Smooth muscle cell (in vitro differentiated cells): ENCODE measurements around the gene VIT. TPM values are rescaled to one million over a fixed set of nuclear protein-coding genes. Genes with fewer than 3 reads are reported as not detected.

Experiments
- DNase-seq: peaks from one replicate; lab custom pipeline; 2025; ENCODE audit not compliant: unreplicated experiment; lab: John Stamatoyannopoulos, UW
- H2AFZ ChIP-seq: fragments of 200-600 bp; sonication (generic); 2 replicates; pipeline ENCODE4 v1.6.0; 2016; ENCODE audit warnings: antibody characterized with exemption, low read depth, mild to moderate bottlenecking
- H3F3A ChIP-seq: fragments of 200-600 bp; sonication (generic); 2 replicates; pipeline ENCODE4 v1.6.0; 2017; ENCODE audit warnings: antibody characterized with exemption, low read depth
- H3K27ac ChIP-seq: fragments of 200-600 bp; sonication (generic); 2 replicates; pipeline ENCODE4 v1.5.1; 2016; ENCODE audit warnings: low read depth, mild to moderate bottlenecking
- H3K27me3 ChIP-seq: fragments of 200-600 bp; sonication (generic); 2 replicates; pipeline ENCODE4 v1.6.1; 2016; ENCODE audit warnings: low read depth, mild to moderate bottlenecking
- H3K36me3 ChIP-seq: fragments of 200-600 bp; sonication (generic); 2 replicates; pipeline ENCODE4 v1.5.1; 2016; ENCODE audit warnings: low read depth
- H3K4me1 ChIP-seq: fragments of 200-600 bp; sonication (generic); 2 replicates; pipeline ENCODE4 v1.5.1; 2016; ENCODE audit warnings: low read depth
- H3K4me2 ChIP-seq: fragments of 200-600 bp; sonication (generic); 2 replicates; pipeline ENCODE4 v1.6.0; 2016; ENCODE audit warnings: mild to moderate bottlenecking
- H3K4me3 ChIP-seq: fragments of 200-600 bp; sonication (generic); 2 replicates; pipeline ENCODE4 v1.5.1; 2016; ENCODE audit warnings: mild to moderate bottlenecking
- H3K79me2 ChIP-seq: fragments of 200-600 bp; sonication (generic); 2 replicates; pipeline ENCODE4 v1.6.0; 2016; ENCODE audit warnings: low read depth, mild to moderate bottlenecking
- H3K9ac ChIP-seq: fragments of 200-600 bp; sonication (generic); 2 replicates; pipeline ENCODE4 v1.6.0; 2016; ENCODE audit warnings: low read depth
- H3K9me3 ChIP-seq: fragments of 200-600 bp; sonication (generic); replicated peaks from 2 replicates; pipeline ENCODE4 v1.5.1; 2016; ENCODE audit warnings: low read depth
- H4K20me1 ChIP-seq: fragments of 200-600 bp; sonication (generic); 2 replicates; pipeline ENCODE4 v1.6.0; 2016; ENCODE audit warnings: low read depth
- WGBS: methylation state at CpG from one replicate; pipeline ENCODE4 v1.1.7; 2016; ENCODE audit warnings: low lambda C conversion rate; 5-methylcytosine and 5-hydroxymethylcytosine counted together
- polyA plus RNA-seq: library from polyadenylated mRNA; unstranded; fragments of >200 nt; fragmentation: Nextera tagmentation; extraction: Ambion mirVana; gene quantifications from 2 replicates; pipeline ENCODE4 v1.2.1, GENCODE V29; 2016
- total RNA-seq: library from RNA; depleted of rRNA; stranded (reverse); fragments of >200 nt; gene quantifications from 2 replicates; pipeline ENCODE4 v1.2.3, GENCODE V29; 2014
- TF ChIP-seq, protein P1 (sequence below): fragments of 200-600 bp; sonication (generic); IDR thresholded peaks from 2 replicates; pipeline ENCODE4 v1.5.1; 2017; ENCODE audit warnings: borderline replicate concordance, mild to moderate bottlenecking, antibody characterized with exemption; ENCODE audit not compliant: insufficient read depth, poor library complexity, severe bottlenecking

Gene VIT
- total and polyA plus RNA-seq, 2 experiments from 2014 or later: 0.13 TPM; not detected in 1

DNA sequence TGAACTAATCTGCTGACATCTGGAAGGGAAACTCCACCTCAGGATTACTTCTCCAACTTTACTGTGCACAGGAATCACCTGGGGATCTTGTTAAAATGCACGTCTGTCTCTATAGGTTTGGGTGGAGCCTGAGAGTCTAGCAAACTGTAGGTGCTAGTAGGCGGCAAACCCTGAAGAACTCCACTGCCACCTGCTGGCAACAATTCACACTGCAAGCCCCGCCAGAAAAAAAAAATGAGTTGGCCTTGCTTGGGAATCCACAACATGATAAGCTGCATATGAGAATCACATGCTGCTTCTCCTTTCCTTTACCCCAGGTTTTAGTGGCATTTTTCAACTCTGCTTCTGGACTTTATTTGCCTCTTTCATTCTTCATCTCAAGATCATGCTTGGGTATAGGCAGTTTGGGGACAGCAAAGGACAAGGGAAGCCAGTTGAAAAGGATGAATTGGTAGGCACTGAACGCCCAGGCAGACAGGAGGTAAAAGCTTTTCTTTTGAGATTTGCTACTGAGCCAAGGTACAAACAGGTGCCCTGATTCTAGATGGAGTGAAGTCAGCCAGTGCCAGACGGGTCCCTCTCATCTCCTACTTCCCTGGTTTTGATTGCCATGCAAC is 88.8 kb downstream of the VIT start:
- 32% methylated on average over 5 of the region's 5 CpGs for WGBS
- Histone ChIP-seq H3K9me3 (no peaks in the 10 kb centered on the region), H3F3A (no peaks in the 10 kb centered on the region), H2AFZ (no peak overlapping the region), H3K27me3 (no peaks in the 10 kb centered on the region), H3K9ac (no peak overlapping the region), H3K79me2 (no peaks in the 10 kb centered on the region), H3K4me3 (no peak overlapping the region), H3K4me1 (peaks cover 4% of the 10 kb centered on the region), H3K4me2 (peak overlapping the region; percentile 27), H3K36me3 (no peaks in the 10 kb centered on the region), H3K27ac (no peak overlapping the region), H4K20me1 (no peaks in the 10 kb centered on the region)
- TF ChIP-seq, protein P1, sequence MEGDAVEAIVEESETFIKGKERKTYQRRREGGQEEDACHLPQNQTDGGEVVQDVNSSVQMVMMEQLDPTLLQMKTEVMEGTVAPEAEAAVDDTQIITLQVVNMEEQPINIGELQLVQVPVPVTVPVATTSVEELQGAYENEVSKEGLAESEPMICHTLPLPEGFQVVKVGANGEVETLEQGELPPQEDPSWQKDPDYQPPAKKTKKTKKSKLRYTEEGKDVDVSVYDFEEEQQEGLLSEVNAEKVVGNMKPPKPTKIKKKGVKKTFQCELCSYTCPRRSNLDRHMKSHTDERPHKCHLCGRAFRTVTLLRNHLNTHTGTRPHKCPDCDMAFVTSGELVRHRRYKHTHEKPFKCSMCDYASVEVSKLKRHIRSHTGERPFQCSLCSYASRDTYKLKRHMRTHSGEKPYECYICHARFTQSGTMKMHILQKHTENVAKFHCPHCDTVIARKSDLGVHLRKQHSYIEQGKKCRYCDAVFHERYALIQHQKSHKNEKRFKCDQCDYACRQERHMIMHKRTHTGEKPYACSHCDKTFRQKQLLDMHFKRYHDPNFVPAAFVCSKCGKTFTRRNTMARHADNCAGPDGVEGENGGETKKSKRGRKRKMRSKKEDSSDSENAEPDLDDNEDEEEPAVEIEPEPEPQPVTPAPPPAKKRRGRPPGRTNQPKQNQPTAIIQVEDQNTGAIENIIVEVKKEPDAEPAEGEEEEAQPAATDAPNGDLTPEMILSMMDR: peak; percentile 96
- peak; percentile 32 for DNase-seq

DNA sequence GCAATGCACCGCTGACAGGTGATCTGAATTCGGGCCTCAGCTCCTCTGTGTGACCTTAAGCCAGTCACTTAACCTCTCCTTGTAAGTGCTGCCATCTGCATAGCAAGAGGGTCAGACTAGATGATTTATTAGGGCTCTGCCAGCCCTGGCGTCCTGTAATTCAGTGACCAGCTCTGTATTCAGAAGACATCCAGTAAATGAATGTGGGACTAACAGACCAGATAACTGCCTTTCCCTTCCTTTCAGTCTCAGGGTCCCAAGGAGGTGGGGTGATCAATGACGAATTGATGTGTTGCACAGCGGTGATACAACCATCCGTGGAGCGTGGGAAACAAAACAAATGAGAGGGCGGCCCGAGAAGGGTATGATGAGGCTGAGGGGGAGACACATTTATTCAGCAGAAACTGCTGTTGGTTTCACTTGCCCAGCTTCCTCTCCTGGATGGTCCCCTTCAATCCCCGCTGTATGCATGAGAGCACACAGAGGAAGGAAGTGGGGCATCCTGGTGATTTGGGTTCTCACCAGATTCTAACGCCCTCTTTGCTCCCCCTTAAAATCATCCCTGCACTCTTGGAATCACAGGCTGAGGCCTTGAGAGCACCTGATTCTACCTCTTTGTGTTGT is 92.8 kb downstream of the VIT start:
- TF ChIP-seq, protein P1: no peak
- no peak overlapping the region for H3K4me3 ChIP-seq
- 91% methylated on average over 11 of the region's 11 CpGs for WGBS

DNA sequence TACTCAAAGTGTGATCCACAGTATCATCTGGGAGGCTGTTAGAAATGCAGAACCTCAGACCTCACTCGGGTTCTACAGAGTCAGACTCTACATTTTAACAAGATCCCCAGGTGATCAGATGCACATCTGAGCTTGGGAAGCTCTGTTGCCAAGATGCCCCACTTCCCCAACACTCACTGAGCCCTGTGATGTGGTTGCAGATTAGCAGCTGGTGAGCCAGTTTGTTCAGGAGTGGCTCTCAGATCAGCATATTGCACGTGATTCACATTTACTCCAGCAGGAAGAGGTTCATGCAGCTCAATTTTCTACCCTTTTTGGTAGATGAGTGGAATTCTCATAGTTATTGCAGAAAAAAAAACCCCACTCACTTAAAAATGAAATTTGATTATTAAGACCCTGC is 96.4 kb downstream of the VIT start:
- Histone ChIP-seq H3K79me2 (no peaks in the 10 kb centered on the region), H3K27ac (no peak overlapping the region), H2AFZ (no peak overlapping the region), H3F3A (no peaks in the 10 kb centered on the region), H3K36me3 (no peaks in the 10 kb centered on the region), H3K27me3 (no peaks in the 10 kb centered on the region), H3K9ac (no peak overlapping the region), H3K4me2 (no peak overlapping the region), H4K20me1 (no peaks in the 10 kb centered on the region), H3K4me1 (no peaks in the 10 kb centered on the region), H3K4me3 (no peak overlapping the region), H3K9me3 (no peaks in the 10 kb centered on the region)
- TF ChIP-seq, protein P1: no peak
- no peak for DNase-seq
- WGBS: 83% methylated on average over 2 of the region's 2 CpGs

More for the DNA sequence above, 92.8 kb downstream of the VIT start:
- no peaks in the 10 kb centered on the region for H4K20me1 ChIP-seq
- H3K27me3 ChIP-seq: no peaks in the 10 kb centered on the region
- no peak overlapping the region for H2AFZ ChIP-seq
- no peaks in the 10 kb centered on the region for H3K36me3 ChIP-seq
- H3K9ac ChIP-seq: no peak overlapping the region
- no peaks in the 10 kb centered on the region for H3K79me2 ChIP-seq
- H3F3A ChIP-seq: no peaks in the 10 kb centered on the region
- H3K4me2 ChIP-seq: no peak overlapping the region
- H3K4me1 ChIP-seq: peaks cover 4% of the 10 kb centered on the region
- no peaks in the 10 kb centered on the region for H3K9me3 ChIP-seq
- no peak overlapping the region for H3K27ac ChIP-seq
- DNase-seq: no peak
